IMR-90 (cell line): ENCODE results near the gene VSTM5.

Experiments
- BHLHE40 ChIP-seq: fragments of 150-350 bp; IDR thresholded peaks from 2 replicates; pipeline ENCODE4 v1.6.1; 2016; ENCODE audit warnings: mild to moderate bottlenecking, low read depth, low read length
- CEBPB ChIP-seq: IDR thresholded peaks from 2 replicates; pipeline ENCODE4 v1.6.1; 2012; ENCODE audit warnings: low read depth, low read length, improper control_type of control experiment
- MAZ ChIP-seq: IDR thresholded peaks from 2 replicates; pipeline ENCODE4 v1.6.1; 2012; ENCODE audit warnings: low read depth, mild to moderate bottlenecking, low read length, improper control_type of control experiment, moderate library complexity, borderline replicate concordance
- POLR2A ChIP-seq: IDR thresholded peaks from 2 replicates; pipeline ENCODE4 v1.6.1; 2012; ENCODE audit warnings: mild to moderate bottlenecking, low read depth, low read length
- RAD21 ChIP-seq: IDR thresholded peaks from 2 replicates; pipeline ENCODE4 v1.6.1; 2012; ENCODE audit warnings: low read length, improper control_type of control experiment
- RFX5 ChIP-seq: IDR thresholded peaks from 2 replicates; pipeline ENCODE4 v1.8.0; 2012; ENCODE audit warnings: low read depth, mild to moderate bottlenecking, low read length, moderate library complexity
- SMC3 ChIP-seq: fragments of 150-350 bp; IDR thresholded peaks from 2 replicates; pipeline ENCODE4 v1.6.1; 2016; ENCODE audit warnings: low read depth, mild to moderate bottlenecking, antibody characterized with exemption, low read length, moderate library complexity
- TF ChIP-seq, protein P1 (sequence below): fragments of 150-350 bp; IDR thresholded peaks from 2 replicates; pipeline ENCODE4 v1.6.1; 2017; ENCODE audit warnings: mild to moderate bottlenecking, antibody characterized with exemption, low read length, low read depth
- TF ChIP-seq, protein P2 (sequence below): conservative IDR thresholded peaks from 2 replicates; pipeline ENCODE4 v1.5.1; 2012; ENCODE audit warnings: mild to moderate bottlenecking, low read depth, low read length, improper control_type of control experiment

- no peak for TF ChIP-seq POLR2A
- TF ChIP-seq BHLHE40: no peak
- TF ChIP-seq, protein P1, sequence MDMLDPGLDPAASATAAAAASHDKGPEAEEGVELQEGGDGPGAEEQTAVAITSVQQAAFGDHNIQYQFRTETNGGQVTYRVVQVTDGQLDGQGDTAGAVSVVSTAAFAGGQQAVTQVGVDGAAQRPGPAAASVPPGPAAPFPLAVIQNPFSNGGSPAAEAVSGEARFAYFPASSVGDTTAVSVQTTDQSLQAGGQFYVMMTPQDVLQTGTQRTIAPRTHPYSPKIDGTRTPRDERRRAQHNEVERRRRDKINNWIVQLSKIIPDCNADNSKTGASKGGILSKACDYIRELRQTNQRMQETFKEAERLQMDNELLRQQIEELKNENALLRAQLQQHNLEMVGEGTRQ: no peak
- TF ChIP-seq, protein P2, sequence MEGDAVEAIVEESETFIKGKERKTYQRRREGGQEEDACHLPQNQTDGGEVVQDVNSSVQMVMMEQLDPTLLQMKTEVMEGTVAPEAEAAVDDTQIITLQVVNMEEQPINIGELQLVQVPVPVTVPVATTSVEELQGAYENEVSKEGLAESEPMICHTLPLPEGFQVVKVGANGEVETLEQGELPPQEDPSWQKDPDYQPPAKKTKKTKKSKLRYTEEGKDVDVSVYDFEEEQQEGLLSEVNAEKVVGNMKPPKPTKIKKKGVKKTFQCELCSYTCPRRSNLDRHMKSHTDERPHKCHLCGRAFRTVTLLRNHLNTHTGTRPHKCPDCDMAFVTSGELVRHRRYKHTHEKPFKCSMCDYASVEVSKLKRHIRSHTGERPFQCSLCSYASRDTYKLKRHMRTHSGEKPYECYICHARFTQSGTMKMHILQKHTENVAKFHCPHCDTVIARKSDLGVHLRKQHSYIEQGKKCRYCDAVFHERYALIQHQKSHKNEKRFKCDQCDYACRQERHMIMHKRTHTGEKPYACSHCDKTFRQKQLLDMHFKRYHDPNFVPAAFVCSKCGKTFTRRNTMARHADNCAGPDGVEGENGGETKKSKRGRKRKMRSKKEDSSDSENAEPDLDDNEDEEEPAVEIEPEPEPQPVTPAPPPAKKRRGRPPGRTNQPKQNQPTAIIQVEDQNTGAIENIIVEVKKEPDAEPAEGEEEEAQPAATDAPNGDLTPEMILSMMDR: no peak
- TF ChIP-seq RAD21: no peak
- TF ChIP-seq MAZ: no peak
- no peak for TF ChIP-seq SMC3
- no peak for TF ChIP-seq RFX5
- TF ChIP-seq CEBPB: no peak
Observed at GRCh38 chr11:93842461-93842860, 8.0 kb downstream of the VSTM5 start.
